H9 (cell line): ENCODE measurements around the gene MAP1LC3C. TPM values are rescaled to one million over a fixed set of nuclear protein-coding genes. Genes with fewer than 3 reads are reported as not detected.

Source experiments
- DNase-seq: peaks from one replicate; pipeline ENCODE4 v3.0.0-alpha.2; 2017
- H2AFZ ChIP-seq: one replicate; pipeline ENCODE4 v1.6.1; 2013; ENCODE audit warnings: mild to moderate bottlenecking, low read length, control low read depth, moderate library complexity
- H2AK5ac ChIP-seq: 2 replicates; pipeline ENCODE4 v1.6.1; 2013; ENCODE audit warnings: low read length, control low read depth, mixed read lengths; ENCODE audit not compliant: insufficient read length
- H2BK120ac ChIP-seq: one replicate; pipeline ENCODE4 v1.6.1; 2013; ENCODE audit warnings: low read depth, mild to moderate bottlenecking, low read length, control low read depth, inconsistent platforms; ENCODE audit not compliant: poor library complexity, severe bottlenecking
- H2BK12ac ChIP-seq: 2 replicates; pipeline ENCODE4 v1.6.1; 2013; ENCODE audit warnings: low read length, control low read depth, mixed read lengths, low read depth; ENCODE audit not compliant: insufficient read length
- H2BK15ac ChIP-seq: 2 replicates; pipeline ENCODE4 v1.6.1; 2013; ENCODE audit warnings: low read depth, low read length, control low read depth
- H2BK20ac ChIP-seq: one replicate; pipeline ENCODE4 v1.6.1; 2013; ENCODE audit warnings: low read depth, mild to moderate bottlenecking, low read length, control low read depth, inconsistent platforms; ENCODE audit not compliant: poor library complexity, severe bottlenecking
- H2BK5ac ChIP-seq: 2 replicates; pipeline ENCODE4 v1.6.1; 2013; ENCODE audit warnings: low read length, control low read depth, mixed read lengths; ENCODE audit not compliant: insufficient read length
- H3K14ac ChIP-seq: 2 replicates; pipeline ENCODE4 v1.6.1; 2013; ENCODE audit warnings: low read length, control low read depth; ENCODE audit not compliant: insufficient read depth
- H3K18ac ChIP-seq: 2 replicates; pipeline ENCODE4 v1.6.1; 2013; ENCODE audit warnings: low read depth, mild to moderate bottlenecking, mixed read lengths, low read length, control low read depth; ENCODE audit not compliant: insufficient read length
- H3K23ac ChIP-seq: 2 replicates; pipeline ENCODE4 v1.6.1; 2013; ENCODE audit warnings: low read length, control low read depth, mixed read lengths, low read depth; ENCODE audit not compliant: insufficient read length
- H3K23me2 ChIP-seq: 2 replicates; pipeline ENCODE4 v1.6.1; 2013; ENCODE audit warnings: low read depth, mild to moderate bottlenecking, mixed read lengths, low read length, control low read depth; ENCODE audit not compliant: insufficient read length, poor library complexity, severe bottlenecking
- H3K27ac ChIP-seq: 2 replicates; pipeline ENCODE4 v1.5.1; 2013; ENCODE audit warnings: low read length, control low read depth, mixed read lengths, low read depth; ENCODE audit not compliant: insufficient read length
- H3K27me3 ChIP-seq: 2 replicates; pipeline ENCODE4 v1.6.1; 2013; ENCODE audit warnings: low read length, control low read depth, inconsistent platforms; ENCODE audit not compliant: insufficient read depth
- H3K4ac ChIP-seq: 2 replicates; pipeline ENCODE4 v1.6.1; 2013; ENCODE audit warnings: low read depth, mild to moderate bottlenecking, control low read depth, inconsistent platforms, low read length, moderate library complexity
- H3K4me1 ChIP-seq: 2 replicates; pipeline ENCODE4 v1.6.1; 2013; ENCODE audit warnings: low read length, control low read depth, inconsistent platforms; ENCODE audit not compliant: insufficient read depth
- H3K4me2 ChIP-seq: 2 replicates; pipeline ENCODE4 v1.6.1; 2013; ENCODE audit warnings: low read length, control low read depth, mixed read lengths; ENCODE audit not compliant: insufficient read length, insufficient read depth
- H3K56ac ChIP-seq: 2 replicates; pipeline ENCODE4 v1.6.1; 2013; ENCODE audit warnings: low read depth, mild to moderate bottlenecking, mixed read lengths, low read length, control low read depth; ENCODE audit not compliant: insufficient read length
- H3K79me1 ChIP-seq: 2 replicates; pipeline ENCODE4 v1.6.1; 2013; ENCODE audit warnings: low read depth, mild to moderate bottlenecking, moderate library complexity, low read length, control low read depth, inconsistent platforms; ENCODE audit not compliant: insufficient read depth, poor library complexity, severe bottlenecking
- H3K79me2 ChIP-seq: 2 replicates; pipeline ENCODE4 v1.6.1; 2013; ENCODE audit warnings: low read length, control low read depth, inconsistent platforms; ENCODE audit not compliant: insufficient read depth
- H3K9ac ChIP-seq: 2 replicates; pipeline ENCODE4 v1.6.1; 2013; ENCODE audit warnings: low read length, control low read depth, mixed read lengths; ENCODE audit not compliant: insufficient read length; ENCODE audit errors: extremely low read depth
- H3K9me3 ChIP-seq: one replicate; pipeline ENCODE4 v1.6.1; 2013; ENCODE audit warnings: low read depth, low read length, inconsistent platforms; ENCODE audit not compliant: control insufficient read depth
- H3T11ph ChIP-seq: one replicate; pipeline ENCODE4 v1.6.1; 2013; ENCODE audit warnings: mild to moderate bottlenecking, low read length, control low read depth, inconsistent platforms
- H4K20me1 ChIP-seq: one replicate; pipeline ENCODE4 v1.6.1; 2013; ENCODE audit not compliant: control insufficient read depth, insufficient read length, insufficient read depth
- H4K5ac ChIP-seq: 2 replicates; pipeline ENCODE4 v1.6.1; 2013; ENCODE audit warnings: low read depth, mild to moderate bottlenecking, mixed read lengths, low read length, control low read depth; ENCODE audit not compliant: insufficient read length
- H4K8ac ChIP-seq: replicated peaks from 2 replicates; pipeline ENCODE4 v1.6.1; 2013; ENCODE audit warnings: low read length, control low read depth, mixed read lengths, low read depth; ENCODE audit not compliant: insufficient read length
- H4K91ac ChIP-seq: 2 replicates; pipeline ENCODE4 v1.6.1; 2013; ENCODE audit warnings: low read depth, mild to moderate bottlenecking, moderate library complexity, mixed read lengths, low read length, control low read depth; ENCODE audit not compliant: insufficient read length
- H3K27ac Mint-ChIP-seq, 3 experiments: 2 replicates in 2 of 3; 3 replicates in 1 of 3; pipeline ENCODE4 v1.8.0; 2020 to 2021; ENCODE audit warnings: mixed read lengths in 3 of 3, mild to moderate bottlenecking in 1 of 3, moderate library complexity in 1 of 3
- H3K27me3 Mint-ChIP-seq: 2 replicates; pipeline ENCODE4 v1.8.0; 2021; ENCODE audit warnings: low read depth, mild to moderate bottlenecking, moderate library complexity, mixed read lengths
- H3K36me3 Mint-ChIP-seq, 3 experiments: 2 replicates in 2 of 3; 3 replicates in 1 of 3; pipeline ENCODE4 v1.8.0; 2020 to 2021; ENCODE audit warnings: low read depth in 3 of 3, mixed read lengths in 3 of 3; ENCODE audit not compliant: insufficient read depth in 1 of 3
- H3K4me1 Mint-ChIP-seq, 2 experiments: 2 replicates each; pipeline ENCODE4 v1.8.0; 2020; ENCODE audit warnings: mixed read lengths in 2 of 2
- H3K4me3 Mint-ChIP-seq, 2 experiments: 2 replicates in 1 of 2; 3 replicates in 1 of 2; pipeline ENCODE4 v1.8.0; 2020 to 2021; ENCODE audit warnings: mild to moderate bottlenecking in 2 of 2, mixed read lengths in 2 of 2, moderate library complexity in 1 of 2
- H3K9me3 Mint-ChIP-seq, 2 experiments: 2 replicates in 1 of 2; 3 replicates in 1 of 2; pipeline ENCODE4 v1.8.0; 2020; ENCODE audit warnings: mild to moderate bottlenecking in 2 of 2, mixed read lengths in 2 of 2, moderate library complexity in 1 of 2
- WGBS: extraction: QIAGEN DNeasy Blood & Tissue Kit; methylation state at CpG from one replicate; pipeline ENCODE4 v1.1.7; 2013; ENCODE audit warnings: missing lambda C conversion rate, low lambda C conversion rate, mixed read lengths; ENCODE audit not compliant: insufficient read length; ENCODE audit errors: extremely low coverage; 5-methylcytosine and 5-hydroxymethylcytosine counted together
- total RNA-seq: library from RNA; stranded (reverse); gene quantifications from 2 replicates; pipeline ENCODE4 v1.2.1, GENCODE V29; 2021
- TF ChIP-seq, protein P1 (sequence below): fragments of 200-600 bp; sonication (generic); conservative IDR thresholded peaks from 3 replicates; pipeline ENCODE4 v1.8.0; 2021; ENCODE audit warnings: antibody characterized with exemption, mild to moderate bottlenecking

Gene MAP1LC3C
- total RNA-seq, 1 experiment from 2014 or later, result 3.6 TPM

- Mint-ChIP-seq H3K27me3 (no peaks in the 10 kb centered on the region), H3K9me3 (no peaks in the 10 kb centered on the region; a peak in 1 of 5 replicates), H3K4me1 (peaks cover 18 to 26% of the 10 kb centered on the region in 2 experiments), H3K36me3 (no peaks in the 10 kb centered on the region), H3K4me3 (no peak overlapping the region), H3K27ac (peak overlapping the region in 1 of 3 experiments; percentile 51; a peak in 1 of 7 replicates)
- no peak overlapping the region for H4K8ac ChIP-seq
- H2BK5ac ChIP-seq, result no peak overlapping the region
- H3K56ac ChIP-seq, result no peak overlapping the region
- H2BK15ac ChIP-seq, result no peak overlapping the region
- H3K27me3 ChIP-seq, result no peaks in the 10 kb centered on the region
- no peak overlapping the region for H3K4me2 ChIP-seq
- H2BK20ac ChIP-seq, result no peak overlapping the region
- no peak overlapping the region for H3K9ac ChIP-seq
- no peaks in the 10 kb centered on the region for H3K9me3 ChIP-seq
- TF ChIP-seq, protein P1, sequence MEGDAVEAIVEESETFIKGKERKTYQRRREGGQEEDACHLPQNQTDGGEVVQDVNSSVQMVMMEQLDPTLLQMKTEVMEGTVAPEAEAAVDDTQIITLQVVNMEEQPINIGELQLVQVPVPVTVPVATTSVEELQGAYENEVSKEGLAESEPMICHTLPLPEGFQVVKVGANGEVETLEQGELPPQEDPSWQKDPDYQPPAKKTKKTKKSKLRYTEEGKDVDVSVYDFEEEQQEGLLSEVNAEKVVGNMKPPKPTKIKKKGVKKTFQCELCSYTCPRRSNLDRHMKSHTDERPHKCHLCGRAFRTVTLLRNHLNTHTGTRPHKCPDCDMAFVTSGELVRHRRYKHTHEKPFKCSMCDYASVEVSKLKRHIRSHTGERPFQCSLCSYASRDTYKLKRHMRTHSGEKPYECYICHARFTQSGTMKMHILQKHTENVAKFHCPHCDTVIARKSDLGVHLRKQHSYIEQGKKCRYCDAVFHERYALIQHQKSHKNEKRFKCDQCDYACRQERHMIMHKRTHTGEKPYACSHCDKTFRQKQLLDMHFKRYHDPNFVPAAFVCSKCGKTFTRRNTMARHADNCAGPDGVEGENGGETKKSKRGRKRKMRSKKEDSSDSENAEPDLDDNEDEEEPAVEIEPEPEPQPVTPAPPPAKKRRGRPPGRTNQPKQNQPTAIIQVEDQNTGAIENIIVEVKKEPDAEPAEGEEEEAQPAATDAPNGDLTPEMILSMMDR, result no peak
- whole genome bisulfite sequencing, result no CpG with 5 or more reads among the region's 5 CpGs
- no peak overlapping the region for H4K91ac ChIP-seq
- no peaks in the 10 kb centered on the region for H3K23me2 ChIP-seq
- no peaks in the 10 kb centered on the region for H3K79me1 ChIP-seq
- no peak overlapping the region for H3K23ac ChIP-seq
- H3K18ac ChIP-seq, result no peak overlapping the region
- H3K14ac ChIP-seq, result no peak overlapping the region
- no peak overlapping the region for H3K27ac ChIP-seq
- H3T11ph ChIP-seq, result no peak overlapping the region
- no peak overlapping the region for H3K4ac ChIP-seq
- H3K4me1 ChIP-seq, result no peaks in the 10 kb centered on the region; the same call in 1 of the 2 replicates
- no peak overlapping the region for H2AK5ac ChIP-seq
- H2BK12ac ChIP-seq, result no peak overlapping the region
- H2AFZ ChIP-seq, result no peak overlapping the region
- no peaks in the 10 kb centered on the region for H4K20me1 ChIP-seq
- DNase-seq, result no peak
- no peaks in the 10 kb centered on the region for H3K79me2 ChIP-seq
- H4K5ac ChIP-seq, result no peak overlapping the region
- H2BK120ac ChIP-seq, result no peak overlapping the region
Measured at GRCh38 chr1:242011894-242012660, 13.2 kb upstream of the MAP1LC3C start.
